Left ventricle myocardium inferior (tissue), 1 donor: ENCODE data around the gene SFXN5. TPM values are rescaled to one million over a fixed set of nuclear protein-coding genes. Genes with fewer than 3 reads are reported as not detected.

Experiments
- DNase-seq: peaks from one replicate; pipeline ENCODE4 v3.0.0-alpha.2; 2020
- H3K27ac ChIP-seq: fragments of 200-600 bp; replicated peaks from 2 replicates; pipeline ENCODE4 v1.8.0; 2021
- H3K27me3 ChIP-seq: fragments of 200-600 bp; 2 replicates; pipeline ENCODE4 v1.8.0; 2021; ENCODE audit warnings: low read depth
- H3K36me3 ChIP-seq: fragments of 200-600 bp; 2 replicates; pipeline ENCODE4 v1.8.0; 2021
- H3K4me1 ChIP-seq: fragments of 200-600 bp; 2 replicates; pipeline ENCODE4 v1.8.0; 2021
- H3K4me3 ChIP-seq: fragments of 200-600 bp; 2 replicates; pipeline ENCODE4 v1.8.0; 2021; ENCODE audit warnings: mild to moderate bottlenecking, moderate library complexity
- H3K9me3 ChIP-seq: fragments of 200-600 bp; replicated peaks from 2 replicates; pipeline ENCODE4 v1.8.0; 2021
- intact Hi-C: fragments of 100-400 bp; cut with micrococcal nuclease; formaldehyde crosslinking; loops from one replicate; pipeline ENCODE4 v1.11.0; 2022
- total RNA-seq: library from RNA; stranded (reverse); fragmentation: NEBNext Ultra II Directional; extraction: Animal tissue kit (Norgen Biotek cat#: 25700); gene quantifications from one replicate; pipeline ENCODE4 v1.2.1, GENCODE V29; 2021
- TF ChIP-seq, protein P1 (sequence below): fragments of 200-600 bp; IDR thresholded peaks from 2 replicates; pipeline ENCODE4 v1.8.0; 2021; ENCODE audit warnings: antibody characterized with exemption, mild to moderate bottlenecking, borderline replicate concordance
- donor health status: DM: no; HTN: yes; CAD: no; lungs with severe emphysema.

Gene SFXN5
- total RNA-seq, 1 donor from 2014 or later = 9.9 TPM

GRCh38 chr2:72921853-72922252 is 149.7 kb downstream of the SFXN5 start:
- H3K27ac ChIP-seq = no peak overlapping the region
- intact Hi-C loops = no loop called here
- no peaks in the 10 kb centered on the region for H3K36me3 ChIP-seq
- DNase-seq = no peak
- no peak overlapping the region for H3K4me3 ChIP-seq
- peaks cover 50% of the 10 kb centered on the region for H3K4me1 ChIP-seq
- TF ChIP-seq, protein P1, sequence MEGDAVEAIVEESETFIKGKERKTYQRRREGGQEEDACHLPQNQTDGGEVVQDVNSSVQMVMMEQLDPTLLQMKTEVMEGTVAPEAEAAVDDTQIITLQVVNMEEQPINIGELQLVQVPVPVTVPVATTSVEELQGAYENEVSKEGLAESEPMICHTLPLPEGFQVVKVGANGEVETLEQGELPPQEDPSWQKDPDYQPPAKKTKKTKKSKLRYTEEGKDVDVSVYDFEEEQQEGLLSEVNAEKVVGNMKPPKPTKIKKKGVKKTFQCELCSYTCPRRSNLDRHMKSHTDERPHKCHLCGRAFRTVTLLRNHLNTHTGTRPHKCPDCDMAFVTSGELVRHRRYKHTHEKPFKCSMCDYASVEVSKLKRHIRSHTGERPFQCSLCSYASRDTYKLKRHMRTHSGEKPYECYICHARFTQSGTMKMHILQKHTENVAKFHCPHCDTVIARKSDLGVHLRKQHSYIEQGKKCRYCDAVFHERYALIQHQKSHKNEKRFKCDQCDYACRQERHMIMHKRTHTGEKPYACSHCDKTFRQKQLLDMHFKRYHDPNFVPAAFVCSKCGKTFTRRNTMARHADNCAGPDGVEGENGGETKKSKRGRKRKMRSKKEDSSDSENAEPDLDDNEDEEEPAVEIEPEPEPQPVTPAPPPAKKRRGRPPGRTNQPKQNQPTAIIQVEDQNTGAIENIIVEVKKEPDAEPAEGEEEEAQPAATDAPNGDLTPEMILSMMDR = no peak
- H3K9me3 ChIP-seq = no peaks in the 10 kb centered on the region
- H3K27me3 ChIP-seq = peaks cover 100% of the 10 kb centered on the region

DNA sequence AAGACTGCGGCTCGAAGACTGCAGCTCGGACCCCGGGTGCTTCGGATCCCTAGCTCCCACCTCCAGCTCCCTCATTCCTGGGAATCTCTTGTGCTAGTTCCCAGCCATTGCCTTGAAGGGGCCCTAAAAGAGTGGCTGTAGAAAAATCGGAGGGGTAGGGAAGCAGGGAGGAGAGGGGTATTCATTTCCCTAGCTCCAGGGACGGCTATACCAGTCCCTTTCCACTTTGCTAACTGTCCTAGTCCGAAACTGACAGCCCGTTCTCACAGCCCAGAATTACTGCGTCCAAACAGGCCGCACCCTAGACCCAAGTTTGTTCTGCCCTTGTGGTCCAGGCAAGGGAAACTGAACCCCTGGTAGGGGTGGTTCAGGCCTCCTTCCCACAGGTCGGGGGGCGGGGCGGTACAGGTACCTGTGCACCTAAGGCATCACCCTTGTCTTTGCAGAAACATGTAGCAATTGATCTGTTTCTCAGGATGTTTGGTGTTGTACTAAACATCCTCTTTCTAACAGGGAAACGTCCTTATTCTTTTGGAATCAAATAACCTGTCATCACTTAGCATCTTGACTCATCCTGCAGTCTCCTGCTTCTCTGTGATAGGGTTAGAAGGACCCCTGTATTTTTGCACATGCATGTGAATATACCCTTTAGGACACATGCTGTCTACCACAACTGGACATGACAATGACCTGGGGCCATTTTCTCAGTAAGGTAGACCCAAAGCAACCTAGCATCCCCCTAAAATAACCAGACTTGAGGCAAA is 150.2 kb downstream of the SFXN5 start:
- Histone ChIP-seq H3K4me3 (peak overlapping the region; percentile 57), H3K27ac (no peak overlapping the region), H3K4me1 (peaks cover 56% of the 10 kb centered on the region), H3K9me3 (no peaks in the 10 kb centered on the region), H3K36me3 (no peaks in the 10 kb centered on the region), H3K27me3 (peaks cover 100% of the 10 kb centered on the region)
- intact Hi-C loops = no loop called here
- DNase-seq = no peak
- TF ChIP-seq, protein P1 = no peak

GRCh38 chr2:72920318-72921087 is 151.0 kb downstream of the SFXN5 start:
- intact Hi-C loops = no loop called here
- H3K4me3 ChIP-seq = peak overlapping the region; percentile 57
- no peak for DNase-seq
- peaks cover 63% of the 10 kb centered on the region for H3K4me1 ChIP-seq
- TF ChIP-seq, protein P1 = no peak
- H3K27ac ChIP-seq = no peak overlapping the region
- H3K27me3 ChIP-seq = peaks cover 100% of the 10 kb centered on the region
- no peaks in the 10 kb centered on the region for H3K9me3 ChIP-seq
- H3K36me3 ChIP-seq = no peaks in the 10 kb centered on the region

GRCh38 chr2:72919414-72920317 is 151.8 kb downstream of the SFXN5 start:
- H3K4me1 ChIP-seq = peaks cover 68% of the 10 kb centered on the region
- H3K27me3 ChIP-seq = peaks cover 100% of the 10 kb centered on the region
- H3K4me3 ChIP-seq = peak overlapping the region; percentile 57
- intact Hi-C loops = no loop called here
- DNase-seq = no peak
- H3K27ac ChIP-seq = no peak overlapping the region
- no peaks in the 10 kb centered on the region for H3K9me3 ChIP-seq
- H3K36me3 ChIP-seq = no peaks in the 10 kb centered on the region
- TF ChIP-seq, protein P1 = no peak
